ENCODE data around the gene CCDC57. TPM values are rescaled to one million over a fixed set of nuclear protein-coding genes. Genes with fewer than 3 reads are reported as not detected.

CCDC57 gene
- polyA plus RNA-seq, 3 donors: 17.1 to 43.8 (median 20.1) TPM

DNA sequence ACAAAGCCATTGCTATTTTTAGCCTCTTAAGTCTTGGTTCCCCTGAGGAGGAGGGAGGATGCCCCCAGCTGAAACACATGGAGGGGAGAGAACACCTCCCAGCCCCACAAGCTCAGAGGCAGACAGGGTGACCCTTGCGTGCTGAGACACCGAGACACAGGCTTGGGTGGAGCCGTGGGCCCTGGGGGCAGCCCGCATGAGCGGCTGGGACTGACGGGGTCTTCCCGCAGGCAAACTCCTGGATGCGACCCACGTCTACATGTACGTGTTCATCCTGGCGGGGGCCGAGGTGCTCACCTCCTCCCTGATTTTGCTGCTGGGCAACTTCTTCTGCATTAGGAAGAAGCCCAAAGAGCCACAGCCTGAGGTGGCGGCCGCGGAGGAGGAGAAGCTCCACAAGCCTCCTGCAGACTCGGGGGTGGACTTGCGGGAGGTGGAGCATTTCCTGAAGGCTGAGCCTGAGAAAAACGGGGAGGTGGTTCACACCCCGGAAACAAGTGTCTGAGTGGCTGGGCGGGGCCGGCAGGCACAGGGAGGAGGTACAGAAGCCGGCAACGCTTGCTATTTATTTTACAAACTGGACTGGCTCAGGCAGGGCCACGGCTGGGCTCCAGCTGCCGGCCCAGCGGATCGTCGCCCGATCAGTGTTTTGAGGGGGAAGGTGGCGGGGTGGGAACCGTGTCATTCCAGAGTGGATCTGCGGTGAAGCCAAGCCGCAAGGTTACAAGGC is 26.0 kb upstream of the CCDC57 start:
- H3K4me3 Mint-ChIP-seq: peak overlapping the region; percentile 58 to 86
- peaks cover 88% of the 10 kb centered on the region for H3K79me2 ChIP-seq (ENCODE audit: insufficient read depth, low read length)
- peak overlapping the region; percentile 23 for H3K9ac ChIP-seq (ENCODE audit: insufficient read depth, low read length, poor library complexity, severe bottlenecking)
- intact Hi-C loops (cut with micrococcal nuclease): loop anchor here (10.0 kb wide), 2 partner anchors 56 to 204 kb away; partner anchors contain the start of genes DCXR (in 1 of the 2) and RAC3 (in 1 of the 2)
- peaks cover 99 to 100% of the 10 kb centered on the region in 2 donors for H3K4me1 ChIP-seq (ENCODE audit: control insufficient read depth in 1 of 2, insufficient read depth in 2 of 2, low read length in 2 of 2)
- peaks cover 0 to 1% (median 0%) of the 10 kb centered on the region in 3 donors for H3K27me3 Mint-ChIP-seq (ENCODE audit: low read depth in 3 of 3)
- WGBS (ENCODE audit: insufficient coverage): 20% methylated on average over 27 of the region's 33 CpGs
- peak overlapping the region in 2 of 3 experiments; percentile 6 to 55 for H3K4me3 ChIP-seq (replicated peaks in 1 of 3; ENCODE audit: low read depth in 2 of 3, low read length in 3 of 3)
- no peaks in the 10 kb centered on the region for H3K9me3 Mint-ChIP-seq
- peaks cover 23 to 58% of the 10 kb centered on the region in 2 donors for H3K36me3 Mint-ChIP-seq
- H3K4me1 Mint-ChIP-seq: peaks cover 95% of the 10 kb centered on the region
- no peaks in the 10 kb centered on the region for H3K27me3 ChIP-seq (ENCODE audit: control insufficient read depth in 2 of 2, insufficient read depth in 2 of 2, low read length in 2 of 2)
- peak; percentile 73 to 79 (median 74) for DNase-seq
- no peak overlapping the region for H2AFZ ChIP-seq (ENCODE audit: insufficient read depth, low read depth, low read length, poor library complexity, severe bottlenecking)
- H3K27ac Mint-ChIP-seq: peak overlapping the region; percentile 73 to 88 (median 84)
- TF ChIP-seq, protein P1, sequence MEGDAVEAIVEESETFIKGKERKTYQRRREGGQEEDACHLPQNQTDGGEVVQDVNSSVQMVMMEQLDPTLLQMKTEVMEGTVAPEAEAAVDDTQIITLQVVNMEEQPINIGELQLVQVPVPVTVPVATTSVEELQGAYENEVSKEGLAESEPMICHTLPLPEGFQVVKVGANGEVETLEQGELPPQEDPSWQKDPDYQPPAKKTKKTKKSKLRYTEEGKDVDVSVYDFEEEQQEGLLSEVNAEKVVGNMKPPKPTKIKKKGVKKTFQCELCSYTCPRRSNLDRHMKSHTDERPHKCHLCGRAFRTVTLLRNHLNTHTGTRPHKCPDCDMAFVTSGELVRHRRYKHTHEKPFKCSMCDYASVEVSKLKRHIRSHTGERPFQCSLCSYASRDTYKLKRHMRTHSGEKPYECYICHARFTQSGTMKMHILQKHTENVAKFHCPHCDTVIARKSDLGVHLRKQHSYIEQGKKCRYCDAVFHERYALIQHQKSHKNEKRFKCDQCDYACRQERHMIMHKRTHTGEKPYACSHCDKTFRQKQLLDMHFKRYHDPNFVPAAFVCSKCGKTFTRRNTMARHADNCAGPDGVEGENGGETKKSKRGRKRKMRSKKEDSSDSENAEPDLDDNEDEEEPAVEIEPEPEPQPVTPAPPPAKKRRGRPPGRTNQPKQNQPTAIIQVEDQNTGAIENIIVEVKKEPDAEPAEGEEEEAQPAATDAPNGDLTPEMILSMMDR (IDR thresholded peaks at IDR 0.05): no peak
- H3K4me2 ChIP-seq (replicated peaks; ENCODE audit: extremely low read depth, low read length, poor library complexity, severe bottlenecking): peak overlapping the region; percentile 70
- H3K27ac ChIP-seq (ENCODE audit: low read depth in 1 of 2, low read length in 2 of 2): peak overlapping the region; percentile 26 to 60
- peaks cover 42 to 64% of the 10 kb centered on the region in 2 donors for H3K36me3 ChIP-seq (replicated peaks in 1 of 2; ENCODE audit: control insufficient read depth in 1 of 2, insufficient read depth in 2 of 2, low read length in 2 of 2)
- H3K9me3 ChIP-seq (replicated peaks in 1 of 2; ENCODE audit: control insufficient read depth in 1 of 2, insufficient read depth in 1 of 2, low read length in 2 of 2): no peaks in the 10 kb centered on the region
- H4K20me1 ChIP-seq (ENCODE audit: insufficient read depth, low read length): peaks cover 100% of the 10 kb centered on the region

DNA sequence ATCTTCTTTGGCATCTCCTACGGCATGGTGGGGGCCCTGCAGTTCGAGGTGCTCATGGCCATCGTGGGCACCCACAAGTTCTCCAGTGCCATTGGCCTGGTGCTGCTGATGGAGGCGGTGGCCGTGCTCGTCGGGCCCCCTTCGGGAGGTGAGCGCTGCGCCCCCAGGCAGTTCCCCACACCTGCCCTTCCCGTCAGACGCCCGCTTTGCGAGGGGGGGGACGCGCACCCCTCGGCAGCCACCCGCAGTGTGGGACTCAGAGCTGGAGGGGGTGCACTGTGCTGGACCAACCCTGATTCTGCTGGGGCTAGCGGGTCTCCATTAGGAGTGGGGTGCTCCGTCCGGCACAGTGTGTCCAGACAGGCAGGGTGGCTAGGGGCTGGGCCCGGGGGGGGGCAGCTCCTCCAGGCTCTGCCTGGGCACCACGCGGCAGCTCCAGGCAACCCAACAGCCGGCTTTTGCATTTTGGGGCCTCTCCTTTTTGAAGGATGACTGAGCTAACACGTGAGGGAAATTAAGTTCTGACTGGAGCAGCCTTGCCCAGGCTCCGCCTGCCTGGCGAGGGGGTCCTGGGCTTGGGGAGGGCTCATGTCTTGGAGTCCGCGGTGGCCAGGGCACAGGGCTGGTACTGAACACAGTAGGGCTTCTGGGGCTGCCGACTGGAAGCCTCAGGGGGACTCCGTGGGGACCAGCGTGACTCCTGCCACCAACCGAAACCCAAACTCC is 25.3 kb upstream of the CCDC57 start:
- H3K27me3 ChIP-seq (ENCODE audit: control insufficient read depth in 2 of 2, insufficient read depth in 2 of 2, low read length in 2 of 2): no peaks in the 10 kb centered on the region
- Mint-ChIP-seq H3K4me1 (peaks cover 95% of the 10 kb centered on the region), H3K9me3 (no peaks in the 10 kb centered on the region), H3K27ac (peak overlapping the region in 6 of 7 donors; percentile 73 to 88 (median 86)), H3K27me3 (ENCODE audit: low read depth in 3 of 3) (peaks cover 0 to 1% (median 0%) of the 10 kb centered on the region in 3 donors), H3K4me3 (peak overlapping the region; percentile 58 to 86), H3K36me3 (peaks cover 22 to 58% of the 10 kb centered on the region in 2 donors)
- no peaks in the 10 kb centered on the region for H3K9me3 ChIP-seq (replicated peaks in 1 of 2; ENCODE audit: control insufficient read depth in 1 of 2, insufficient read depth in 1 of 2, low read length in 2 of 2)
- peak overlapping the region in 1 of 3 experiments; percentile 55 for H3K4me3 ChIP-seq (replicated peaks in 1 of 3; ENCODE audit: low read depth in 2 of 3, low read length in 3 of 3)
- 69% methylated on average over 29 of the region's 34 CpGs for WGBS (ENCODE audit: insufficient coverage)
- H3K4me1 ChIP-seq (ENCODE audit: control insufficient read depth in 1 of 2, insufficient read depth in 2 of 2, low read length in 2 of 2): peaks cover 99 to 100% of the 10 kb centered on the region in 2 donors
- H3K27ac ChIP-seq (ENCODE audit: low read depth in 1 of 2, low read length in 2 of 2): peak overlapping the region; percentile 26 to 60
- H3K36me3 ChIP-seq (replicated peaks in 1 of 2; ENCODE audit: control insufficient read depth in 1 of 2, insufficient read depth in 2 of 2, low read length in 2 of 2): peaks cover 40 to 63% of the 10 kb centered on the region in 2 donors
- DNase-seq: no peak
- TF ChIP-seq, protein P1 (IDR thresholded peaks at IDR 0.05): no peak
- intact Hi-C loops (cut with micrococcal nuclease): loop anchor here (1.0 to 10.0 kb wide), 4 partner anchors 9 to 203 kb away; partner anchors contain the start of genes DCXR (in 1 of the 2), RAC3 (in 1 of the 2) and SLC16A3 (in 1 of the 2)
- peaks cover 88% of the 10 kb centered on the region for H3K79me2 ChIP-seq (ENCODE audit: insufficient read depth, low read length)
- no peak overlapping the region for H2AFZ ChIP-seq (ENCODE audit: insufficient read depth, low read depth, low read length, poor library complexity, severe bottlenecking)
- H3K9ac ChIP-seq (ENCODE audit: insufficient read depth, low read length, poor library complexity, severe bottlenecking): peak overlapping the region; percentile 23
- H4K20me1 ChIP-seq (ENCODE audit: insufficient read depth, low read length): peaks cover 100% of the 10 kb centered on the region
- H3K4me2 ChIP-seq (replicated peaks; ENCODE audit: extremely low read depth, low read length, poor library complexity, severe bottlenecking): peak overlapping the region; percentile 70

All from CD14-positive monocyte (primary cell).